Measurements from ENCODE around the gene PLEKHA4. TPM values are rescaled to one million over a fixed set of nuclear protein-coding genes. Genes with fewer than 3 reads are reported as not detected.

Gene PLEKHA4
- total RNA-seq, 1 experiment from 2014 or later, result 14.8 TPM

GRCh38 chr19:48914181-48914580, 45.8 kb upstream of the PLEKHA4 start (continued):
- TF ChIP-seq ZMAT4 (CRISPR knock-in tag; IDR thresholded peaks at IDR 0.05) (no peak), MXD4 (CRISPR knock-in tag; IDR thresholded peaks at IDR 0.05; ENCODE audit: borderline replicate concordance) (no peak), SMAD3 (CRISPR knock-in tag; IDR thresholded peaks at IDR 0.05; ENCODE audit: borderline replicate concordance) (no peak), AFF4 (CRISPR knock-in tag; IDR thresholded peaks at IDR 0.05; ENCODE audit: borderline replicate concordance) (no peak), PRRX2 (CRISPR knock-in tag; IDR thresholded peaks at IDR 0.05) (no peak), ZNF232 (CRISPR knock-in tag; IDR thresholded peaks at IDR 0.05) (no peak)

- no peak overlapping the region for H3K4me3 Mint-ChIP-seq
- no peak overlapping the region for H3K27ac Mint-ChIP-seq
- no peaks in the 10 kb centered on the region for H3K4me1 Mint-ChIP-seq
- no peak for TF ChIP-seq CTCF (IDR thresholded peaks at IDR 0.05)
- no peak for TF ChIP-seq E2F1 (CRISPR knock-in tag; IDR thresholded peaks at IDR 0.05)
- TF ChIP-seq GRHL2 (CRISPR knock-in tag; IDR thresholded peaks at IDR 0.05; ENCODE audit: insufficient replicate concordance, severe bottlenecking), result no peak
- no peak for TF ChIP-seq TP53 (CRISPR knock-in tag; IDR thresholded peaks at IDR 0.05)
- no peak for TF ChIP-seq ZNF219 (CRISPR knock-in tag; IDR thresholded peaks at IDR 0.05; ENCODE audit: borderline replicate concordance)
- TF ChIP-seq FOXK1 (CRISPR knock-in tag; IDR thresholded peaks at IDR 0.05), result no peak
- no peak for TF ChIP-seq E2F4 (CRISPR knock-in tag; IDR thresholded peaks at IDR 0.05; ENCODE audit: borderline replicate concordance, low read depth)
- no peak for TF ChIP-seq JUN (CRISPR knock-in tag; IDR thresholded peaks at IDR 0.05)
- no peak for TF ChIP-seq CREM (CRISPR knock-in tag; IDR thresholded peaks at IDR 0.05)
- no peak for TF ChIP-seq TEAD4 (CRISPR knock-in tag; IDR thresholded peaks at IDR 0.05)
- no peak for TF ChIP-seq SP1 (CRISPR knock-in tag; conservative IDR thresholded peaks at IDR 0.05)
- TF ChIP-seq ZNF671 (CRISPR knock-in tag; IDR thresholded peaks at IDR 0.05), result no peak
- TF ChIP-seq CBFB (CRISPR knock-in tag; IDR thresholded peaks at IDR 0.05; ENCODE audit: low read depth), result no peak
- TF ChIP-seq HMGXB4 (CRISPR knock-in tag; IDR thresholded peaks at IDR 0.05), result no peak
- no peak for TF ChIP-seq NR3C1 (CRISPR knock-in tag; conservative IDR thresholded peaks at IDR 0.05; ENCODE audit: low read depth)
- CTCF ChIA-PET, result interaction anchor here (1.3 kb wide), 1 partner anchor 86 kb away, joined by 3 read pairs; no protein-coding TSS in a partner anchor
- H3K36me3 Mint-ChIP-seq, result peaks cover 44% of the 10 kb centered on the region
- no peaks in the 10 kb centered on the region for H3K27me3 Mint-ChIP-seq (ENCODE audit: low read depth)
- POLR2A ChIA-PET, result no interaction called here
- ATAC-seq, result peak; percentile 80
- no peaks in the 10 kb centered on the region for H3K9me3 Mint-ChIP-seq
- no peak for DNase-seq (ENCODE audit: low spot score)
Measured at GRCh38 chr19:48913114-48913889, 44.9 kb upstream of the PLEKHA4 start.

All from WTC11 (cell line).